Endometrial microvascular endothelial cells (primary cell): ENCODE results near the gene MYL3. TPM values are rescaled to one million over a fixed set of nuclear protein-coding genes. Genes with fewer than 3 reads are reported as not detected.

ENCODE experiments used
- in situ Hi-C: cut with HindIII; loops from 2 replicates; pipeline ENCODE4 v1.10.0; 2017; ENCODE audit warnings: low sequenced_read_pairs, low pct_unique_long_range_greater_than_20kb; ENCODE audit errors: inconsistent ontology term
- total RNA-seq: library from RNA; depleted of rRNA; stranded (reverse); fragments of >200 nt; gene quantifications from one replicate; pipeline ENCODE4 v1.2.3, GENCODE V29; 2015; ENCODE audit errors: inconsistent ontology term

MYL3 gene
- total RNA-seq, 1 donor from 2014 or later: not detected

GRCh38 chr3:46868948-46869347 is 5.7 kb upstream of the MYL3 start:
- in situ Hi-C loops: no loop called here

- in situ Hi-C loops: no loop called here
Measured at GRCh38 chr3:46868287-46868686, 5.0 kb upstream of the MYL3 start.

GRCh38 chr3:46867550-46867898 is 4.3 kb upstream of the MYL3 start:
- in situ Hi-C loops: no loop called here

- in situ Hi-C loops: no loop called here
Measured at GRCh38 chr3:46866720-46867549, 3.7 kb upstream of the MYL3 start.

- in situ Hi-C loops: no loop called here
Measured at GRCh38 chr3:46866032-46866595, 2.9 kb upstream of the MYL3 start.

GRCh38 chr3:46865546-46865945 is 2.3 kb upstream of the MYL3 start:
- in situ Hi-C loops: no loop called here

GRCh38 chr3:46865031-46865507 is 1.8 kb upstream of the MYL3 start:
- in situ Hi-C loops: no loop called here

GRCh38 chr3:46864061-46864881 is 1.0 kb upstream of the MYL3 start:
- in situ Hi-C loops: no loop called here

GRCh38 chr3:46862369-46863025 is 747 bp downstream of the MYL3 start:
- in situ Hi-C loops: no loop called here

- in situ Hi-C loops: no loop called here
Measured at GRCh38 chr3:46861605-46862368, 1.5 kb downstream of the MYL3 start.

- in situ Hi-C loops: no loop called here
Measured at GRCh38 chr3:46860810-46861604, 2.2 kb downstream of the MYL3 start.

- in situ Hi-C loops: no loop called here
Measured at GRCh38 chr3:46860017-46860809, 3.0 kb downstream of the MYL3 start.

- in situ Hi-C loops: no loop called here
Measured at GRCh38 chr3:46859001-46859710, 4.1 kb downstream of the MYL3 start.

GRCh38 chr3:46858456-46858855 is 4.8 kb downstream of the MYL3 start:
- in situ Hi-C loops: no loop called here

- in situ Hi-C loops: no loop called here
Measured at GRCh38 chr3:46857485-46858341, 5.5 kb downstream of the MYL3 start.
